Embryonic facial prominence (tissue), 1 donor: ENCODE data around the gene OR52I2.

Source experiments
- DNase-seq: peaks from one replicate; pipeline ENCODE4 v3.0.0-alpha.2; 2016; ENCODE audit errors: extremely low spot score

Gene OR52I2

DNA sequence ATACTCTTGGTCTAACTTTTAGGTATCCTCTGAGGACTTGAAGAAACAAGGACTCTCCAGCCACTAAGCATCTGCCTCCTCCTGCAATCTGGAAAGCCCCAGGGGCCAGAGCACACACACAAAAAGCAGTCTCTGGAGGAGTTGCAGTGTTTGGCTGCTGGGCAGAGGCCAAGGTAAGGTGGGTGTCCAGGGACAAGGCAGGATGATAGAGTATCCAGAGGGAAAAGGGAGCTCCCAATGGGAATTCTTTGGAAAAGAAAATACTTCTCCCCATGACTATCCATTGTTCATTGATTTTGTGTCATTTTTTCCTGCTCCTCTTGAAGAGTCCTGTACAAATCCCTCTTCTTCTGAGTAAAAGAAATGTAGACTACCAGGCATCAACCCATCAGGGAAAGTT lies at the start of gene OR52I2:
Gene OR52I2 (plus strand): TSS at position 301 of the 400 bp plus-strand sequence.
- no peak for DNase-seq

DNA sequence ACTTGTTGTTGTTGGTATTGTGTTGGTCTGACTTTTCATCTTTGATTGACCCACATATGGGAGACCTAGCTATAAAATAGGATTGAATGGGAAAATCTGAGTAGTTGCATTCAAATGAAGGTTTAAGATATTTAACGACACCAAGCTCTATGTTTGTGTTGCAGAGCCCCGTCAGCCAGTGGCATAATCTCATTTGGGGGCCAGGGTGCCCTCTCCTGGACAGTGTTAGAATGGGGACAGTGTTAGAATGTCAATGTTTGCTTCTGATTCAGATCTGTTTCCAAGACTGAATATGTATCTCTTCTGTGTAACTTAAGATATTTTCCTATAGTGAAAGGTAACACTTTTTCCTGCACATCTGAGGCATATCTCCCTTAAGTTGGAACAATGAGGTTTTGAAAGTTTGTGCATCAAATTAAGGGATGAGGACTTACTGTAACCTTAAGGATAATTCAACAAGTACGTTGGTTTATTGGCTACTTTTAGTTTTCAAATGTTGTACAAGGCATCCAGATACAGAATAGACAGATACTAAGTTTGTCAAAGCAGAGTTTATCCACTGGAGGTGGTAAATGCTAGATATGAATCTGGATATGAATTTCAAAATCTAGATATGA lies 41.8 kb upstream of the OR52I2 start:
- no peak for DNase-seq

DNA sequence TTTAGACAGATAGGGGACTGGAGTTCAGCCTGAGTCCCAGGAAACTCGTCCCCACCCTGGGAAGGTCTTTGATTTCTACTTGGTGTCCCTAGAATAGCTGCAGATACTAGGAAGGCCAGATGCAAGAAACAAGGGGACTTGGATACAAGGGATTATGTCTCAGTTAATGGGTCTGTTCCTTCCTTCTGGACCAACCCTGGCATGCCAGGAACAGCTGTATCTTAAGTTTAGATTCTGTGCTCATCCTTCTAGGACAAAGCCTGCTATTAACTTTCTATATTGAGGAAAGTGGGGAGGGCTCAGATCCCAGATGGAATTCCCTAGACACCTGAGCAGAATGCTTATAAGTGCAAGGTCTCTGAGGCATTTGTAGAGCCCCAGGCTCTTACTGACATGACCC lies 40.5 kb upstream of the OR52I2 start:
- DNase-seq = no peak

DNA sequence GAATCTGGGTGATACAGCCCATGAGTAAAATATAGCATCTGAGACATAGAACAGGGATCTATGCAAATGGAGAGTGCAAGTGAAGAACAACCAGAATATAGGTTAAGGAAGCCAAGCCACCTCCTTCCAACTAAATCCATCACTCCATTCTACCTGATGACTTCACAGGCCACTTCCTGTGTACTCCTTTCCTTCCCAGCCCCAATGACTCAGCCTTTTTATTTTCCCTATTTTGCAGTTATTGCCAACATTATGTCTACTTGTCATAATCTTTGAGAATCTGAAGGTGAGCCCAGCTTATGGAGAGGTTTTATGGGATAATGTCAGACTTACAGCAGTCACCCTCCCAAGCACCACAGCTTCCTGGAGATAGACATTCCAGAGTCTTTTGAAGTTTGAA lies 38.0 kb upstream of the OR52I2 start:
- DNase-seq = no peak

DNA sequence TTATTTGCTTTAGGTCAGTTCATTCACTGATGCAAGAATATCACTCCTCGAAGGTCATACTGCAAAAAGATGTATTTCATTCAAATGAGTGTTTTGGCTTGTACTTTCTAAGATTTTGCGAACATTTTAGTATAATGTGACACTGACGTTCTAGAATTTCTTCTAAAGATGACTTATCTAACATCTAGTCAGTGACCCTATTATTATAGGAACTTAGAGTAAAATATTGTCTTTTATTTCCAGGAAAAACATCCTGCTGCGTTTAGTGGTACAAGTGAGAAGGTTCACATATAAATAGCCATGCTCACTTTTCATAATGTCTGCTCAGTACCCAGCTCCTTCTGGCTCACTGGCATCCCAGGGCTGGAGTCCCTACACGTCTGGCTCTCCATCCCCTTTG lies 36.7 kb upstream of the OR52I2 start, which contains the start of gene OR52M1:
Gene OR52M1 (plus strand): TSS at position 301 of the 400 bp plus-strand sequence. CDS start 0 bp downstream, at position 301.
- DNase-seq = no peak

DNA sequence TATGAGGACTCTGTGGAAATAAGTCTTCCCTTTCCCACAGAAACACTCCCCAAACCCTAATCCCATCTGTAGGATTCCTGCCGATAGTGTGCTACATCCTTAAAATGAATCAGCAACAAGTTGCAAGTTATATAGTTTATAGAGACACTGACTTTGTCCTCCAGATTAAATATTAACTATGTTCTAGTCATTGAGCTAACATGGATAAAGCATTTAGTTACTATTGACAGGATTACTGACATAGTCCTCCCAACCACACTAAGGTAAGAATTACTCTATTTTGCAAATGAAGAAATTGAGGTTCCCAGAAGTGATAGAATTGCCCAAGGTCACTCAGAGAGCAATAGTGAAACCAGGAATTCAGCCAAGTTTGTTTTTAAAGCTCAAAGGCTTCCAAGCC lies 34.7 kb upstream of the OR52I2 start:
- DNase-seq = no peak

DNA sequence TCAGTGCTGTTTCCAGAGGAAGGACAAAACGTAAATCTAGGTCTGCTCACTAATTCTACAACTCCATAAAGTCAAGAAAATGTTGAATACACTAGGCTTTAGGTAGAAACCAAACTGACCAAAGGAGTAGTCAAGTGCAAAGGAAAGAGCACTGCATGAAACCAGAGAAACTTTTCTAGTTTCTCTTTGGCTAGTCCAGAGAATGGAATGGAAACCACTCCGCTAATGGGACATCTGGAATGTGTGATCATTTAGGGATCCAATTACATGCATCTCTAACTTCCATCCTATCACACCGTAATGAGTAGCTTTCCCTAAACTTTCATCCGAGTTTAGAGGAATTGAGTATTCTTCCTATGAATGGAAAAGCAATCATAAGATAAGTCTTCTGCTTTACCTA lies 34.1 kb upstream of the OR52I2 start:
- DNase-seq = no peak

DNA sequence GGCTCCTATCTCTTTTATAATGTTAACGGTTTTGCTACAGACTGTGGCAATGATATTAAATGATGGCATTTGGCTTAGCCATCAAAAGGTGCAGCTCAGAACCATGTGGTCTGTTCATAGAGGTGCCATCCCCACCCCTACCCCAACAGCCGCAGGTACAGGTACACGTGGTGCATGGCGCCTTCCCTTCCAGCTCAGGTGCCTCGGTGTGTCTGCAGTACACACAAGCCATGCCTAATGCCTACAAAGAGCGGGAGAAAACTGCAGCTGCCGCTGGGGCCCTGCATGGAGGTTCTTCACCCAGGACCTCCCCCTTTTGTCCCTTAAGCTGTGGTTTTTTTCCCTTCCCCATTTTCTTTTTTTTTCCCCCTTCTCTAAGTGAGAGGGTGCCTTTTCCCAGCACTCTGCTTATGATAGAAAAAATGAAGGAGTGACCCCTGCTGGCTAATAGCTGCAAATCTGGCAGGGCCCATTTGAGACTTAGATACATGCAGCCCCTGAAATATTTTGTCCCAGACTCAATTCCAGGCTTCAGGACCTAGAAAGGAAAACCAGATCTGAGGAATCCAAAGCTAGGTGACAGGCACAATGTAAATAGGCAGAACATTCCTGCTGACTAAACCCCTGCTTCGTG lies 30.1 kb upstream of the OR52I2 start:
- DNase-seq = no peak

DNA sequence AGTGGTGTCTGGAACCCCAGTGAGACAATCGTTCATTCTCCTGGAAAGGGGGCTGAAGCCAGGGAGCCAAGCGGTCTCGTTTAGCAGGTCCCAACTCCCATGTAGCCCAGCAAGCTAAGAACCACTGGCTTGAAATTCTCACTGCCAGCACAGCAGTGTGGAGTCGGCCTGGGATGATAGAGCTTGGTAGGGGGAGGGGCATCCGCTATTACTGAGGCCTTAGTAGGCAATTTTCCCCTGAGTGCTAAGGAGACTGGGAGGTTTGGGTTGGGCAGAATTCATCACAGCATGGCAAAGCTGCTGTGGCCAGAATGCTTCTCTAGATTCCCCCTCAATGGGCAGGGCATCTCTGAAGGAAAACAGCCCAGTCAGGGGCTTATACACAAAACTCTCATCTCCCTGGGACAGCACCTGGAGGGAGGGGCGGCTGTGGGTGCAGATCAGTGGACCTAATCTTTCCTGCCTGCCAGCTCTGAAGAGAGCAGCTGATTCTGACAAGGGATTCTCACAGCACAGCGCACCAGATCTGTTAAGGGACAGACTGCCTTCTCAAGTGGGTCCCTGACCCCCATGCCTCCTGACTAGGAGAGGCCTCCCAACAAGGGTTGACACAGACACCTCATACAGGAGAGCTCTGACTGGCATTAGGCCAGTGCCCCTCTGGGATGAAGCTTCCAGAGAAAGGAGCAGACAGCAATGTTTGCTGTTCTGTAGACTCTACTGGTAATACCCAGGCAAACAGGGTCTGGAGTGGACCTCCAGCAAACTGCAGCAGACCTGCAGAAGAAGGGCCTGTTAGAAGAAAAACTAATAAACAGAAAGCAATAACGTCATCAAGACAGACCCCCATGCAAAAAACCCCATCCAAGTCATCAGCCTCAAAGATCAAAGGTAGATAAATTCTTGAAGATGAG lies 21.8 kb upstream of the OR52I2 start:
- no peak for DNase-seq

DNA sequence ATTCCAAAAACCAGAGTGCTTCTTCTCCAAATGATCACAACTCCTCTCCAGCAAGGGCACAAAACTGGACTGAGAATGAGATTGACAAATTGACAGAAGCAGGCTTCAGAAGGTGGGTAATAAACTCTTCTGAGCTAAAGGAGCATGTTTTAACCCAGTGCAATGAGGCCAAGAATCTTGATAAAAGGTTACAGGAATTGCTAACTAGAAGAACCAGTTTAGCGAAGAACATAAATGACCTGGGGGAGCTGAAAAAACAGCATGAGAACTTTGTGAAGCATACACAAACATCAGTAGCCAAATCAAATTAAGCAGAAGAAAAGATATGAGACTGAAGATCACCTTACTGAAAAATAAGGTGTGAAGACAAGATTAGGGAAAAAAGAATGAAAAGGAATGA lies 21.1 kb upstream of the OR52I2 start:
- DNase-seq = no peak

DNA sequence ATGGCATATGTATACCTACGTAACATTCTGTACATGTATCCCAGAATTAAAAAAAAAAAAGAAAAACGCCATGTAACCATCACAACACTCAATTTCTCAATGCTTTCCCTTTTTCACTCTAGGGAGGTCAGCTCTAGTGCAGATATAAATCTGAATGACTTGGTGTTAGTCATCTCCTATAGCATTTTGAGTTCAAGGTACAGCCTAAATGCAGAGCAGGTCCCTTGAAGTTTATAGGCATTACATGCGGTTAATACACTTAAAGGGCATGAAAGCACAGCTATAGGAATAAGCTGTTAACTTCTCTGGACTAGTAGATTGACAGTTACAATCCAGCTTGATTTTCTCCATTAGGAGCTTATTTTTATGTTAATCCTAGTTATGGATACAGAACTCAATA lies 16.2 kb upstream of the OR52I2 start:
- no peak for DNase-seq

DNA sequence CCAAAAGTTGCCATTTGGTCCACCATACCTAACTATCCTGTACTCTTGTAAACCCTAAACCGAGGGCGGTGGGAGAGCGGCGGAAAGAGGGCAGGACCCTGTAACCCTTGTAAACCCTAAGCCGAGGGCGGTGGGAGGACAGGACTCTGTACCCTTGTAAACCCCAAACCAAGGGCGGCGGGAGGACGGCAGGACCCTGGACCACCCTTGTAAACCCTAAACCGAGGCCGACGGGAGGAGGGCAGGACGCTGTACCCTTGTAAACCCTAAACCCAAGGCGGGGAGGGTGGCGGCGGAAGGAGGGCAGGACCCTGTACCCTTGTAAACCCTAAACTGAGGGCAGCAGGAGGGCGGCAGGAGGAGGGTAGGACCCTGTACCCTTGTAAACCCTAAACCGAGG lies 12.5 kb upstream of the OR52I2 start:
- DNase-seq = no peak

DNA sequence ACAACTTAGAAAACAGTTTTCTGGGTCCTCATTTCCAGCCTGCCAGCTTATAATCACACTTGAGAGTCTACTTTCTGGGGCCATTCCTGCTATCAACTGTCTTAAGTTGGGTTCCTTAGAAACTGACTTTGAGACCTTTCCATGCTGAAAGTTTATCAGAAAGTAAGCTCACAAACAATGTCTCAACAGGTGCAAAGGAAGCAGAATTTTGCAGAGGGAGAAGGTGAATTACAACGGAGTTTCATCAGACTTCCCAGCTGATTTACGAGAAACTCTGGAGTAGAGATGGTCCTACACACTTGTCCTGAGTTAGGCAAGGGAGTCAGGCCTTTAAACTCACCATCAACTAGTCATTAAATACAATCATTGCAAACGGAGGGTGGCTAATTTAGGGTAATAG lies 4.7 kb upstream of the OR52I2 start:
- no peak for DNase-seq

DNA sequence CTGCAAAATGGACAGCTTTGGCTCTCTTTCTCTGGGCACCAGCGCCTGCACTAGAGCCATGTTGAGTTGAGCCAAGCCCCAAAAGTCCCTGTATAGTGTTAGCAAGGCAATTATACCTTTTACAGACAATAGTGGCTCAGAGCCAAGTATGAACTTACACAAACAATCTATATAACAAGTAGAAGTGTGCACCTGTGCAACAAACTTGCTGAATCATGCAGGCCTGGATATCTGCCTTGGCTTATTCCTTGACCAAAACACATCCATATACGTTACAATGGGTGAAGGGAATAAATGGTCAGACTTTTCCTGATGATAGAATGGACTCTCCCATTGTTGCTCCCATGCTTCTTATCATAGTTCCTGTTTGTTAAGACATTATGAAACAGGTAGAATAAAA lies 3.8 kb upstream of the OR52I2 start:
- no peak for DNase-seq

DNA sequence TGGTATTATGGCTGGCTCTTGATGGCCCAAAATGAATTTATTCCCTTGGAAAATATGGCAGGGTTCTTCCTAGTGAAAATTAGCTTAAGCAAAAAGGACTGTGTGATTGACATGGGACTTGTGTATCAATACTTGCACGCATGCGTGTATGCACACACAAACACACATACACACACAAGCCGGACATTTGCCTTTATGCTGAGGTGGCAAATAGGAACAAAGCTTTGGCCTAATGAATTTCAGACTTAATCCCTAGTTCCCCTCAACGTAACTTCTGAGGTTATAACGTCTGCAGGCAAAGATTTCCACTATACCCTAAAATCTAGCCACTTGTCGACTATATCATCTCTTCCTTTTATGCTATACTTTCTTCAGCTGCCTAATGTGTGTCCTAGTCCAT lies 2.9 kb upstream of the OR52I2 start:
- no peak for DNase-seq

DNA sequence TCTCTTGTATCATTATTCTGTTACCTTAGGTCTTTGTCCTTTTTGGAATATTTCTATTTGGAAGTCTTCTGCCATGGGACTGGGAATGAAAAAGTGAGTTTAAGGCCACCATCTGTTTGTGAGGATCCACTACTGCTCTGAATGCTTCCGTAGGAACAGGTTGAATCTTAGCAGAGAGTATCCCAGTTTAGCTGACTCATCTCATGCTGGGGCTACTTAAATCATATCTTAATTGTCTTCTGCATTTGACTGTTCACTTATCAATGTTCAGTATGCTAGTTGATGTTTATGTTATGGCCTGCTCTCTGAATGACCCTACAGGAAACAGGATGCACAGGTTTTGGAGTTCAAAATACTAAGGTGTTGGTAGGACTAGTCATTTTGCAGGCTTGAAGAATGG lies 1.4 kb upstream of the OR52I2 start:
- no peak for DNase-seq

DNA sequence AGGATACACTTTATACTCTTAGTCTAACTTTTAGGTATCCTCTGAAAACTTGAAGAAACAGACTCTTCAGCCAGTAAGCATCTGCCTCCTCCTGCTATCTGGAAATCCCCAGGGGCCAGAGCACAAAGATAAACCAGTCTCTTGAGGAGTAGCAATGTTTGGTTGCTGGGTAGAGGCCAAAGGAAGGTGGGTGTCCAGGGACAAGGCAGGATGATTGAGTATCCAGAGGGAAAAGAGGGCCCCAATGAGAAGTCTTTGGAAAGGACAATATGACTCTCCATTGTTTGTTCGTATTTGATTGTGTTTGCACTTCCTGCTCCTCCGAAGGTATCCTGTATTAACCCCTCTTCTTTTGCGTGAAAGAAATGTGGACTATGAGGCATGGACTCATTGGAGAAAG lies 7.5 kb downstream of the OR52I2 start:
- no peak for DNase-seq

DNA sequence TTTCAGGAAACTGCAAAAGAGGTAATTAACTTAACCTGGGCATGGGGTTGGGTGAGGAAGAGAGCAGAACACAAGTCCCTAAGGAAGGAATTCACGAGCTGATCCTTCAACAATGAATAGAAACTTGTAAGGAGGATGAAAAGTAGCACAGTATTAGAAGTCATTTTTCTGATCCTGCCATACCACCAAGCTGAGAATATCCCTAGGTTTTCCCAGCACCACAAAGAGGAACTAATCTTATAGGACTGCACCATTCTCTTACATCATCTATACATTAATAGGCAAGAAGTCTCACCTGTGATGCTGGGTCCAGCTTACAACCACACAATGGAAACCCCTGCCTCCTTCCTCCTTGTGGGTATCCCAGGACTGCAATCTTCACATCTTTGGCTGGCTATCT lies 12.2 kb downstream of the OR52I2 start, which contains the start of gene OR52I1:
Gene OR52I1 (plus strand): TSS at position 301 of the 400 bp plus-strand sequence. CDS start 0 bp downstream, at position 301.
- DNase-seq = no peak

DNA sequence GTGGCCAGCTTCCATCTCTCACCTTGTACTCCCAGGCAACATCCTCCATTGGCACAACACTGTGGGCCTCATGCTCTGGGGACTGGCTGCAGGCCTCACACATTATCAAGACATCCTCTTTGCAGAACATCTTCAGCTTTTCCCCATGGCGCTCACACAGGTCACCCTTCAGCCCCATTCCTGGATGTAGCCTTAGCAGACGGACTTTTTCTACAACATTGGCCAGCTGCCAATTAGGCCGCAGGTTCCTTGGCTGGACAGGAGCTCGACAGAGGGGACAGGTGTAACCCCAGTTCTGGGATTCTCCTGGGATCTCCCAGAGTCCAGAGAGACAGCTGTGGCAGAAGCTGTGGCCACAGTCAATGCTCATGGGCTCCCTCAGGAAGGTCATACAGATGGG lies 23.5 kb downstream of the OR52I2 start:
- DNase-seq = no peak

DNA sequence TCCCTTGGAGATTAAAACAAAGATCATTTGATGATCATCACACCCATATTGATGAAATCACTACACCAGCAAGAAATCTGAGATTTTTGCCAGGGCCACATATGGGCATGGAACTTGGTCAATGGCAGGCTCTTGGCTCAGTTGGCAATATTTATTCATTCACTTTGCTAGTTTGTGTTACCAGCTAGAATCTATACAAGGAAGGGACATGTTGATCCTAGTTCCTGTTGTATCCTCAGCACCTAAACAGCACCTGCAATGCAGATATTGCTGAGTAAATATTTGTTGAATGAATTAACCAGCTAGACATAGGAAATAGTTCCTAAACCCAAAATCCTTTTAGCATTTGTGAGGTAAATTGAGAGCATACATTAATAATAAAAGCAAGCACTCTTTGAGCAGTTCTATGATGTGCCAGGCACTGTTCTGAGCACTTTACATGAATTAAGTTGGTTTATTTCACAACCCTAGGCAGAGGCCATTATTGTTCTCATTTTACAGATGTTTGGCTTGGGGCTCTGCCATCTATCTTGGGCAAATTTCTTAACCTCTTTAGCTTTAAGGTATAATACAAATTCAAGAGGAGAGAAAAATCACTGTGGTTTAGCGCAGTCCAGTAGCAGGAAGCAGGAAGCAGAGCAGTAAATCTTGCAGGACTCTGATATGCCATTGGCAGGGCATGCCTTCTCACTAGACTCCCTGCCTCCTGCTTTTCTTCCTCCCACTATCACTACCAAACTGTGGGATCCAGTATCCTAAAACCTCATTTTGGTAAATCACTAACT lies 24.9 kb downstream of the OR52I2 start:
- no peak for DNase-seq

DNA sequence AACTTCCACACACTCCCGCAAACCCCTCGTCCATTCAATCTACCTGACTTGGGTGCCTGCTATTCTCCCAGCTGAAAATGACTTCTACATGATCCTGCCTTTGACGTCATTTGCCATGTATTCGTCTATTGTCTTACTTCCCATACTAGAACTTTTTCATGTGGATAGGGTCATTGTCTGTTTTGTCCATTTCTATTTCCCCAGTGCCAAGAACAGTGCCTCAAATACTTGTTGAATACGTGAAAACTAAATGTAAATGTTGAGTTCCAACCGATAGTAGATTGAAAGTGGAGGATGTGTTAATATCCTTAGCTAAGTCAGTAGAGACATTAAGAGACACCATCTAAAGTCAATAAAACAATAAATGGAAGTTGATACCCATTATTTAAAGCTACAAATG lies 25.6 kb downstream of the OR52I2 start:
- no peak for DNase-seq
